ENCODE measurements around the gene SLC25A6.

GRCh38 chrX:1378306-1378759 is 13.6 kb downstream of the SLC25A6 start:
- TF ChIP-seq, protein P1, sequence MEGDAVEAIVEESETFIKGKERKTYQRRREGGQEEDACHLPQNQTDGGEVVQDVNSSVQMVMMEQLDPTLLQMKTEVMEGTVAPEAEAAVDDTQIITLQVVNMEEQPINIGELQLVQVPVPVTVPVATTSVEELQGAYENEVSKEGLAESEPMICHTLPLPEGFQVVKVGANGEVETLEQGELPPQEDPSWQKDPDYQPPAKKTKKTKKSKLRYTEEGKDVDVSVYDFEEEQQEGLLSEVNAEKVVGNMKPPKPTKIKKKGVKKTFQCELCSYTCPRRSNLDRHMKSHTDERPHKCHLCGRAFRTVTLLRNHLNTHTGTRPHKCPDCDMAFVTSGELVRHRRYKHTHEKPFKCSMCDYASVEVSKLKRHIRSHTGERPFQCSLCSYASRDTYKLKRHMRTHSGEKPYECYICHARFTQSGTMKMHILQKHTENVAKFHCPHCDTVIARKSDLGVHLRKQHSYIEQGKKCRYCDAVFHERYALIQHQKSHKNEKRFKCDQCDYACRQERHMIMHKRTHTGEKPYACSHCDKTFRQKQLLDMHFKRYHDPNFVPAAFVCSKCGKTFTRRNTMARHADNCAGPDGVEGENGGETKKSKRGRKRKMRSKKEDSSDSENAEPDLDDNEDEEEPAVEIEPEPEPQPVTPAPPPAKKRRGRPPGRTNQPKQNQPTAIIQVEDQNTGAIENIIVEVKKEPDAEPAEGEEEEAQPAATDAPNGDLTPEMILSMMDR (IDR thresholded peaks at IDR 0.05) = no peak
- TF ChIP-seq POLR2AphosphoS5 (IDR thresholded peaks at IDR 0.05) (peak in 1 of 4 donors; percentile 31), POLR2A (IDR thresholded peaks at IDR 0.05) (no peak)

Data from sigmoid colon (tissue), 4 donors.